HG03571 (cell line): ENCODE data around the gene MORN1.

Experiments
- ATAC-seq: cut with Tn5 transposase; IDR thresholded peaks from one replicate; pipeline ENCODE4 v1.9.1; 2021; ENCODE audit not compliant: unreplicated experiment

Gene MORN1

DNA sequence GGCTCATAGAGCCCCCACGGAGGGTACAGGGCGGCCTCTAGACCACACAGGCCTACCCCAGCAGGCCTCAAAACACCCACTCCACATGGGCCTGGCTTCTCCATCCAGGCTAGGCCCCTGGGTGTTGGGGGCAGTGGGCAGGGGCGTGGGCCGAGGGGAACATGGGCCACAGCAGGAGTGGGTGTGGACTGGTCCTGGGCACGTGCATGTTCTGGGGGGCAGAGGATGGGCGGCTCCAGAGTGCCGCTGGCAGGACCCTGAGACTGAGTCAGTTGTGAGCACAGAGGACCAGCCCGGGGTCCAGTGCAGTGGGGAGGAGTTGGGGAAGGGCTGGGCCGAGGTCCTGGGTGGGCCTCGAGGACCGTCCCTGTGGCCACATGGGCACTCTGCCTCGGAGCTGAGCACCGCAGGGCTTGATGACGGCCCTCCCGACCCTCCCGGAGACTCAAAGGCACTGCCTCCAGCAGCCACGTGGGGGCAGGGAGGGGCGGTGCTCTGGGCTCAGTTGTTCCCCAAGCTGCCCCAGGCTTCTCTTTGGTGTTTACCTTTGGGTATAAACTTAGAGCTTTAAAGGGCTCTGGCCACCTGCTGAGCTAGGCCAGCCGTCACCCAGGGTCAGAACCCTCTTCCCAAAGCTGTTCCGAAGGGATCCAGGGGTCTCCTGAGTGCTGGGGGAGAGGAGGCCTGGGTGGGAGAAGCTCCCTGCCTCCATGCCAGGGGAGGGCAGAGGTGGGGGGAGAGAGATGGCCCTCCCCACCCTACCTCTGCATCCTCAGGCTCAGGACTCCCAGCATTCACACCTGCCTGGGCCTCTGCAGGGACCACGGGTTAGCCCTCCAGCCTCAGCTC lies 79.9 kb downstream of the MORN1 start:
- ATAC-seq: no peak

DNA sequence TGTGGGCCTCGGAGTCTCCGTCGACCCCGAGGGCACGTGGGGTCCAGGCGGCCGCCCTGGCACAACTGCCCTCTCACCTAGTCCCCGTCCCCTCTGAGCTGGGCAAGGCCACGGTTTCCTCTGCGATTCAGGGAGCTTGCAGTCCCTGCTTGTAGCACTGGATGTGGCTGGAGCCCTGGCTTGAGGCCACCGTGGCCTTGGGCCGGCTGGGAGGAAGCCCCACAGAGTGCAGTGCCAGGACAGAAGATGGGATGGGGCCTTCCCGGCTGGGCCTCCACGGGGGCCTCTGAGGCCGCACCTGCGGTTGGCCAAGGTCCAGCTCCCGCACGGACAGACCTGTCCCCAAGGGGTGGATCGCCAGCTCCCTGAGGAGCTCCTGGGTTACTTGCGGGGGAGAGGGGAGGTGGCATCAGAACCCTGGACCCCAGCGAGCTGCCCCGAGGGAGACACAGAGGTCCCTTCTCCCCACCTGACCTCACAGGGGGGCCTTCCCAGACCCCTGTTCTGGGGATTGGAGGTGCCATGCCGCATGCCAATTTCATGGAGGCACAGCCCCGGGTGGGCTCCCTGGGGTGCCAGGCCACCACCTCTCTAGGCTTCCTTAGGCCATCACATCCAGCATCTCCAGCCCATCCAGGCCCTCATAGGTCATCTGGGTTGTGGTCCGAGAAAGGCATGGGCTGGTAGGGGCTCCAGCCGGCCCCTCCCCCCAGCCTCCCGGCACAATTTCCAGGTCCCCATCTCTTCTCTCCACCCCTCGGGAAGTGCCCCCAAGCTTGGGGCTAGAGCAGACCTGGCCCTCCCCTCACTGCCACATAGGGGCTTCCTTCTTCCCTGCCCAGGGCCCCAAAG lies 80.8 kb downstream of the MORN1 start:
- ATAC-seq: no peak

DNA sequence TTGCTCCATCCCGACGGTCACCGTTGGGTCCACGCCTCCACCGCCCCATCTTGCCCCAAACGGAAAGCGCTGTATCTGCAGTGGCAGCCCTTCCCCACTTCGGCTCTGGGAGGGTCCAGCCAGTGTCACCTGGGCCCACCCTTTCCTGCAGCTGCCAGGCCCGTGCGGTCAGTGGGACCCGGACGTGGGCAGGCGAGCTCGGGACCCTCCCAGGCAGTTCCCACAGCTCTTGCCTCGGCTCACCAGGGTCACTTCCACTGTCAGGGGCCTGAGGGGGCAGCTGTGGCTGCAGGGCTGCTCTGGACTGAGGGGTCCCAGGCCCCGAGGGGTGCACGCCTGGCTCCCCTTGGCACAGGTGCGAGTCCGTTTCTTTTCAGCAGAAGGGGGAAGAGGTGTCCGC lies 82.5 kb downstream of the MORN1 start:
- ATAC-seq: no peak

DNA sequence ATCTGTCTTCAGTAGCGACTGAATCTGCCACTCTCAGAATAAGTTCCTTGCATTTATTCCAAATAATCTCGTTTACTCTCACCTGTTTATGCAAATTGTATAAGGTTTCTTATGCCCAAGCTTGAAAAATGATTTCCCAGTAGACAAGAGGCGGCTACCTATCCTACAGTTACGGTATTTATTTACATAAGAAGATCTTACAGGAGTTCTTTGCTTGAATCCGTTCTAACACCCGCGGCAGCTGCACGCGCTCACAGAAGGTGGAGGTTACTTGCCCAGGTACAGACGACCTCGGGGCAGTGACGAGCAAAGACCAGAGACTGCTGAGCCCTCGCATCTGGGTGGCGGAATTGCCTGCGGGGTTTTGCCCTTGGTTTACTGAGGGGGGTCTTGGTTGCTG lies 83.4 kb downstream of the MORN1 start:
- no peak for ATAC-seq

DNA sequence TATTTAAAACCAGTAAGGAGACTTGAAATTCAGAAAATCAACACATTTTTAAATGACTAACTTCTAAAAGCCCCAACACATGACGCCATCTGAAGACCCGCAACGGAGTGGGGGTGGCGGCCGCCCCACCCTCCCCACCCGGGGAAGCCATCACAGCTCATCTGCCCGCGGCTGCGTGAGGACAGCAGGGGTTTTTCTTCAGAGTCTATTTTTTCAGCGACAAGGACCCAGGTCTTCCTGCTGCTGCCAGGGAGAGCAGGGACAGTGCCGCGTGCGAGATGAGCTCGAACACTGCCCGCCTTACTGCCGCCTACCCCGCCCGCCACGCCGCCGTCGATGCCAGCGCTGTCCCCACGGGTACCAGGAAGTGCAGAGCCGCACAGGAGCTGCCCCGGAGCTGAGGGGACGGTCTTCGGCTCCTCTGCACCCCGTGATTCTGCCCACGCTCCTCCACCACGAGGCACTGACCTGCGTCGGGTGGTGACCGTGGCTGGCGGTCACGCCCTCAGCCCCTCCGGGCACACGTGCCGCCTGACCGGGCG lies 84.2 kb downstream of the MORN1 start:
- no peak for ATAC-seq

DNA sequence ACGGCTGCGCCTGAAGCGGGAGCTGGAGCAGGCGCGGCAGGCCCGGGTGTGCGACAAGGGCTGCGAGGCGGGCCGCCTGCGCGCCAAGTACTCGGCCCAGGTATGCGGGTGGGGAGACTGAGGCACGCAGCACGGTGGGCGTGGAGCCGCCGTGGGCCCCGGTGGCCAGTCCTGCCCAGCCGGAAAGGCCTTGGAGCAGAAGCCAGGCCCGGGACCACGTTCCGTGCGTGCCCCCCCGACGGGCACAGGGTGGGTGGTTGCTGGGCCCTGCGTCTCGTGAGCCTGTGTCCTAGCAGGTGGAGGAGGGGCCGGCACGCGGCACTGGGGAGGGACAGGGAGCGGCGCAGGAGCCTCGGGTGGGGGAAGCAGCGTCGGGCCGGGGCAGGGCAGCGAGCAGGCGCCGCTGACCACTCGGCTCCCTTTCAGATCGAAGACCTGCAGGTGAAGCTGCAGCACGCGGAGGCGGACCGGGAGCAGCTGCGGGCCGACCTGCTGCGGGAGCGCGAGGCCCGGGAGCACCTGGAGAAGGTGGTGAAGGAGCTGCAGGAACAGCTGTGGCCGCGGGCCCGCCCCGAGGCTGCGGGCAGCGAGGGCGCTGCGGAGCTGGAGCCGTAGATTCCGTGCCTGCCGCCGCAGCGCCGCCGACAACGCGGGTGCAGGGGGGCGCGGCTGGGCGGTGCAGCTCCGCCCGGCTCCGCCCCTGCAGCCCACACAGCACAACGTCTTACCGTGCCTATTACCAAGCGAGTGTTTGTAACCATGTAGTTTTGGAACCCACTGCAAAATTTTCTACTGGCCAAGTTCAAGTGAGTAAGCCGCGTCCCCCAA lies 85.0 kb downstream of the MORN1 start:
- ATAC-seq: no peak

DNA sequence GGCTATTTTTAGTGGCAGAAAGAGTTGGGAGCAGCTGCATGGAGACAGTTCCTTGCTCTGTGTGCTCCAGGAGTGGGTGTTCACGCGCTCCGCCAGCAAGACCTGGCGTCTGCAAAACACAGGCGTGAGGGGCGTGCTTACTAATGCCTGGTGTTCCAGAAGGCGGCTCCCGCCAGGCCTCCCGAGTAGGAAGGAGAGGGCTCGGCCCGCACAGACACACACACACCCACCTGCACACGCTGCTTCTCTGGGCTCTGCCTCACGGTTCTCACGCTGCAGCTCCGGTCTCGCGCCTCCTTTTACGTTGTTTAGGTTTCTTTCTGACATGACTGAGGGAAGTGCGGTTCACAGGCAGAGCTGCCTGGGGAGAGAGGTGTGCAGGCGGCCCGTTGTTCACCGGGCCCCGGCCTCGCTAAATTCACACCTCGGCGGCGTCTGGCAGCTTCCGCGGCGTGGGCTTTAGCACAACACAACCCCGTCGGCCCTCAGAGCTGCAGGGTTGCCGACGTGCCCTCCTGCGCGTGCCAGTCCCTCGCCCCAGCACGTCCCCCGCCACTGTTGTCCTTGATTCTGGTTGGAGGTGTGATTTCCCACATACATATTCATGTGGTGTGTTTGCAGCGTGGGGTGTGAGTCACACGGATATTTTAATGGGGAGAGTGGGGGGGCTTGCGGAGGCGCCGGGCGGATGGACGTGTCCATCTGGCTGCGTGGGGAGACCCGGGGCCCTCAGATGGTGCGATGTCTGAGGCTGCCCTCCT lies 86.3 kb downstream of the MORN1 start:
- ATAC-seq: no peak

DNA sequence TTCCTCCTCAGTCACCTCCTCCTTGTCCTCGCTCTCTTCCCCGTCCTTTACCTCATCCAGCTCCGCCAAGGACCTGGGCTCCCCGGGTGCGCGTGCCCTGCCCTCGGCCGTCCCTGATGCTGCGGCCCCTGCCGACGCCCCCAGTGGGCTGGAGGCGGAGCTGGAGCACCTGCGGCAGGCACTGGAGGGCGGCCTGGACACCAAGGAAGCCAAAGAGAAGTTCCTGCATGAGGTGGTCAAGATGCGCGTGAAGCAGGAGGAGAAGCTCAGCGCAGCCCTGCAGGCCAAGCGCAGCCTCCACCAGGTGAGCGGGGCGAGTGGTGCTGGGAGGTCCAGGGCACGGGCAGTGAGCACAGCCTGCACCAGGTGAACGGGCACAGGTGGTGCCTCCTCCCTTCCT lies 87.1 kb downstream of the MORN1 start:
- no peak for ATAC-seq

DNA sequence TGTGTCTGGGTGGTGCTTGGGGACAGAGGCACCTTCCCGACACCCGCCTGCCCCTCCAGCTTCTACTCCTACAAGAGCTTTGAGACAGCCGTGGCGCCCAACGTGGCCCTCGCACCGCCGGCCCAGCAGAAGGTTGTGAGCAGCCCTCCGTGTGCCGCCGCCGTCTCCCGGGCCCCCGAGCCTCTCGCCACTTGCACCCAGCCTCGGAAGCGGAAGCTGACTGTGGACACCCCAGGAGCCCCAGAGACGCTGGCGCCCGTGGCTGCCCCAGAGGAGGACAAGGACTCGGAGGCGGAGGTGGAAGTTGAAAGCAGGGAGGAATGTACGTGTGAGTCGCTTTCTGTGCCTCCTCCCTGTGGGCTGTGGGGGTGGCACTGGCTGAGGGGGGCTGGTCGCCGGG lies 87.6 kb downstream of the MORN1 start:
- no peak for ATAC-seq

DNA sequence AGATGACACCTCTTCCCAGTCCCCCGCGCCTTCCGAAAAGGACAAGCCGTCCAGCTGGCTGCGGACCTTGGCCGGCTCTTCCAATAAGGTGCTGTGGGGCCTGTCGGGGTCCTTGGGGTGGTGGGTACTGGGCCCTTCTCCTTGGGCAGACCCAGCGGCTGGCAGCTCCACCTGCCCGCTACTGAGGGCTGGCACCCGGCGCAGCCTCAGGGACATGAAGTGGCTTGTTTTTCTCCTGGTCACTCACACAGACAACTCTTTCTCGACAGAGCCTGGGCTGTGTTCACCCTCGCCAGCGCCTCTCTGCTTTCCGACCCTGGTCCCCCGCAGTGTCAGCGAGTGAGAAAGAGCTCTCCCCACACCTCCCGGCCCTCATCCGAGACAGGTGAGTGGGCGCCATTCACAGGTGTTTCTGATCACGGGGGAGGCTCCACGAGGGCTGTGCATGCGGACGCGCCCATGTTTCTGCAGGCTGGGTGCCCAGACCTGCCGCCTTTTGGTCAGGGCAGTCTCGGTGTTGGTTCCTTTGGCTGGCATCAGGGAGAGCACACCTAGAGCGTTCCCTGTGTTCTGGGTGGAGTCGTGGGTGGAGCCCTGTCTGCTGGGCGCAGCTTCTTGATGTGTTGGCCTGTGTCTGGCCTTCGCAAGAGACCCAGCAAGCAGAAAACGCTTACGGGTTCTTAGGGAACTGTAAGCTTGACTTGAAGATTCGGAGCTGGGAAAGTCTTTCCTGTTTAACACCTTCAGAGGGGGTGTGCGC lies 88.2 kb downstream of the MORN1 start:
- ATAC-seq: no peak

DNA sequence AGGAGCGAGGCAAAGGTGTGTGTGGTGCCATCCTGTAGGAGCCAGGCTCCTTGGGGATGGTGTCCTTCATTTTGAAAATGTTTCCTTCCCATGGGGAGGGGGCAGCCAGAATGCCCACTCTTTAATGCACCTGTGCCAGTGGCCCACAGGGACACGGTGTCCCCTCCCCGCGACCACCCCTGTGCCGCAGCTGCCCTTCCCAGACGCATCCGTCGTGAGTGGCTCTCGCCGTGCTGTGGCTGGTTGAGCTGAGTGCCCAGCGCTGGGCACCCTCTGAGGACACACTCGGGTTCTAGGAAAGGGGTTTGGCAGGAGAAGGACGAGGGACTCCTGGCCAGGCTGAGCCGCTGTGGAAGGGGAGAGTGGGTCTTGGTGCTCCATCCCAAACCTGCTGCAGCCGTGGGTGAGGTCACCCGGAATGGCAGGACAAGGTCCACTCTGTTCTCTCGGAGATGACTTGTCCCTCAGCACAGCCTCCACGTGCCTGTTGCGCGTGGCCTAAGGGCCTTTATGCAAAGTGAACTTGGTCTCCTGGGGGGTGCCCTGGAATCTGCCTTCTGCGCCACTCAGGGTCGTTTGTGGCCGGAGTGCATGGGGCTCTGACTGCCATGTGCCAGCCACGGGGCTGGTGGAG lies 88.9 kb downstream of the MORN1 start:
- no peak for ATAC-seq

DNA sequence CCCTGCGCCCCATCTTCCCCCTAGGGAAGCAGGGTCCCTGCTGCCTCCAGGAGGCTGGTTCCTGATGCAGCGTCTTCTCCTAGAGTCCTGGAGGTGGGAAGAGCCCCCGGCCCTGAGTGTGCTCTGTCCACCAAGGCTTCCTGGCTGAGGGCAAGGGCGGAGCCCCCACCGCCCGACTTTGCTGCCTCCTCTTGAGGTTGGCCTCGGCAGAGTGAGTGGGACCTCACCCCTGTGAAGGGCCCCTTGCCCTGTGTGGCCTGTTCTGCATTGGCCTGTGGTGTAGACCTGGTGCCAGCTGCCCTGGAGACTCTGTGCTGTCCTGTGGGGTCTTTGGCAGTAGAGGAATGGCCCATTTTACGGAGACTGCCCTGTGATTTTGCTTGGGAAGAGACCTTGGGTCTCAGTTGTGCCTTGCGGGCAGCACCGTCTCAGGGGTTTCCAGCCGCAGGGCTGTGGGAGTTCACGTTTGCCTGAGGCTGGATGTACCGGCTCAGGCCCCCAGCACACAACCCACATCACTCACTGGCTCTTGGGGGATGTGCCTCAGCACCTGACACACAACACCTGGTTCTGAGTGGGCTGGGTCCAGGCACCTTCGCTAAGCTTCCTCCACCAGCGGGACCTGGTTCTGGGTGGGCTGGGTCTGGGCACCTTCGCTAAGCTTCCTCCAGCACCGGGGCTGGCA lies 89.6 kb downstream of the MORN1 start:
- ATAC-seq: no peak

DNA sequence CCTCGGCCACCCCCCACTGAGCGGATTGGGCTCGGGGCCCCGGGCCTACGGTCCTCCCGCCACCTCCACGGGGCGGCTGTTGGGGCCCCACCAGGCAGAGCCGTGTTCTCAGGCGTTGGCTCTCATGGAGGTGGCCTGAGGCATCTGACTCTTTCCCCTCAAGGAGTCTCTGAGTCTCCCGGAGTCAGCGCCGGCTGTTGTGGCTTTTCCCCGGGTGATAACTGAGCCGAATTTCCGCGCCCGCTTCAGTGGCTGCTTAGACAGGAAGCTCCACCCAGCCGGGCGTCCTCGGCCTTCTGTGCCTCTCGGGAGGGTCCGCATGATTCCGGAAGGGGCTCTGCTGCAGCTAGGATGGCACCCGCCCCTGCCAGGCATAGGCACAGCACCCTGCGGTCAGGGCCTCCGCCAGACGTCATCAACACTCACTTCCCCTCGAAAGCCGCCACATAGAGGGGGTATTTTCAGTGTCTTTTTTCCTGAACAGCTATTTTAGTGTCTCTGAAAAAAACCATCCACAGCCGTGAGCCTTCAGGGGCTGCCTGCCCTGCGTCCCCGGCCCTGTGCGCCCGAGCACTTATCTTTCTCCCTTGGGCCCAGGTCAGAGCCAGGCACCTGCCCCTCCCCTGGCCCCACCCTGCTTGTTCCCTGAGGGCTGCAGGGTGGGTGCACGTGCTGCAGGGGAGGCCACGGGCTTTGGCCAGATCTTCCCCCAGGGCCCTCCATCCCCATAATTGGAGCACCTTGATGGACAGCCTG lies 90.3 kb downstream of the MORN1 start:
- peak; percentile 44 for ATAC-seq

DNA sequence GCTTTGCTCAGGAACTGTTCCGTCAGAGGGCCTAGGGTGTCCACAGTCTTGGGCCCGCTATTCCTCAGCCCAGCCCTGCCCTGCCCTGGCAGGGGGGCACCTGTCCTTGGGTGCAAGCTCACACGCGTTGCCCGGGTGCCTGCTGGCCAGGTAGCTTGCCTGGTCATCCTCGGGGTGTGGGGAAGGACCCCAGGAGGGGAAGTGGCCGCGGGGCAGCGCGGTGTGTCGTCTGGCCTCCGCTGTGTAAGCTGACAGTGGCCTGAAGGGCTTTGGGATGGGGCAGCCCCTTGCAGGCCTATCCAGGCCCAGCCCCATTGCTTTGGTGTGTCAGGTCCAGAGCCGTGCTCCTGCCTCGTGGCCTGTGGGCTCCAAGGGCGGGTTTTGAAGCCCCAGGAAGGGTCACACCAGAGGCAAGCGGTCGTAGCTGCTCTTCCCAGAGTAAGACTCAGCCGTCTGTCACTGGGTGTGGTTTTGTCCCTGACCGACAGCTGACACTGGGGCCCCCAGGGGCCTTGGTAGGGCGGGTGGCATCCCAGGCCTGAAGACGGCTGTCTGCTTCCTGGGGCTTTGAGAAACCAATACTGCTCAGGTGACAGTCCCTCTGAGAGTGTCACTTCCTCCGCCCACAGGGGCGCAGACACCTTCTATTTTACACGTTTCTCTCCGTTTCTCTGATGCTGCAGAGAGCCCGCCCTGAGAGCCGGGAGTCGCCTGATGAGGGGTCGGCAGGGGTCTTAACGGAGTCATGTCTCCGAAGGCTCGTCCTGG lies 91.2 kb downstream of the MORN1 start:
- ATAC-seq: peak; percentile 76

DNA sequence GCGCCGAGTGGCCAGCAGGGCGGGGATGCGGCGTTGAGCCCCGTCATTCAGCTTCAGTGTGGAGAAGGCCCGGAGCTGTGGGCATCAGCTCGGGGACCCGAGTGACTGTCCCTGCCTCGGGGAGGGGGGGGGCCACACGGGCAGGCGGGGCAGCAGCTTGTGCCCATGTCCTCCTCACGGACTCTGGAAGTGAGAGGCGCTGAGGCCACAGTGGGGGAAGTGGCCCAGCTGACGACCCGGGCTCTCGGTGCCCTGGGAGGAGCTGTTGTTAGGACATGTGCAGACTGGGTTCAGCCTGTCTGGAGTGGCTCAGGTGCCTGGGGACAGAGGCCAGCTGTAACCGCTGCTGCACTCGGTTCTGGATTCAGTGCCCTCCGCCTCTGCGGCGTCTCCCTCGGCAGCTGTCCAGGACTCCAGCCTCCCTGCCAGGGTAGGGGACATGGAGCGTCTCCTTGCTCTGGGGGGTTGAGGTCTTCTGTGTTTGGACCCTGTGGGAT lies 92.2 kb downstream of the MORN1 start:
- ATAC-seq: no peak

DNA sequence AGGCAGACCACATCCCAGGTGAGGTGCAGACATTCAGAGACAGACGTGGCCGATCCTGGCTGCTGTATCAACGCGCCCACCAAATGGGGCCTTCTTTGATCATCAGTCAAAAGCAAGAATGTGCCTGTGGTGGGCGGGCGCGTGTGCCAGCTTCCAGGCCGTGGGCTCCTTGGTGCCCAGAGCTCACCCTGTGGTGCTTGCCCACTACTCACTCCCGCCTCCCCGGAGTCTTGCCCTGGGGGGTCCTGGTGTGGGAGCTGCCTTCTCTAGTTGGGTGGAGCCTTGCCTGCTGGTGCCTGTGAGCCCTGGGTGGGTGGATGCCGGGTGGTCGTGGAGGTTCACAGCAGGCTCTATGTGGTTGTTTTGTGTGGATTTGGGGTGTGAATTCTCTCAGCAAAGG lies 92.7 kb downstream of the MORN1 start:
- no peak for ATAC-seq
